ENCODE data around the gene ZNF667.

The ZNF667 gene

GRCh38 chr19:56476651-56477428, at the start of gene ZNF667:
TSS of gene ZNF667 (minus strand) at chr19:56477345. CDS start at chr19:56462370, 14,975 bp downstream.
- in situ Hi-C loops (cut with HindIII; ENCODE audit: low sequenced_read_pairs): no loop called here

GRCh38 chr19:56525214-56525860, 48.2 kb upstream of the ZNF667 start:
- in situ Hi-C loops (cut with HindIII; ENCODE audit: low sequenced_read_pairs): no loop called here

- in situ Hi-C loops (cut with HindIII; ENCODE audit: low sequenced_read_pairs): no loop called here
Observed at GRCh38 chr19:56508290-56508778, 31.2 kb upstream of the ZNF667 start.

GRCh38 chr19:56507446-56508289, 30.5 kb upstream of the ZNF667 start, which contains the start of gene ZNF471:
TSS of gene ZNF471 (plus strand) at chr19:56507855. CDS start at chr19:56511572, 3,717 bp downstream.
- in situ Hi-C loops (cut with HindIII; ENCODE audit: low sequenced_read_pairs): no loop called here

DNA sequence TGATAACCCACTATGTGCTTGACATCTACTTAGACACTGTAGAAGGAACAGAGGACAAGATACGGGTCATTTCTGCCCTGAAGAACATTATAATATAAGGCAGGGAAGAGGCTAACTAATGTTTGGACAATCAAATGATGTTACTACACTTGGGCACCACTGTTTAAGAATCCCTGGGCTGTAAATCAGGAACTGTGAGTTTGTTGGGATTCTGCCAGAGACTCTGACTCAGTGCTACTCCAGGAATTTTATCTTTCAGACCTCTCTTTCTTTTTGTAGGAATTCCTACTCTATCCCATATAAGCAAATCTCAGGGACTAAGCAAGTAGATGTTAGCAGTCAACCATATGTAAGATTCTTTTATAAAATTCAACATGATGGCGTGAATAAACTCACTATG, 27.4 kb upstream of the ZNF667 start:
- in situ Hi-C loops (cut with HindIII; ENCODE audit: low sequenced_read_pairs): no loop called here

- in situ Hi-C loops (cut with HindIII; ENCODE audit: low sequenced_read_pairs): no loop called here
Observed at GRCh38 chr19:56491399-56491798, 14.3 kb upstream of the ZNF667 start.

- in situ Hi-C loops (cut with HindIII; ENCODE audit: low sequenced_read_pairs): no loop called here
Observed at GRCh38 chr19:56477429-56478338, 539 bp upstream of the ZNF667 start.

- in situ Hi-C loops (cut with HindIII; ENCODE audit: low sequenced_read_pairs): no loop called here
Observed at GRCh38 chr19:56476093-56476492, 1.1 kb downstream of the ZNF667 start.

DNA sequence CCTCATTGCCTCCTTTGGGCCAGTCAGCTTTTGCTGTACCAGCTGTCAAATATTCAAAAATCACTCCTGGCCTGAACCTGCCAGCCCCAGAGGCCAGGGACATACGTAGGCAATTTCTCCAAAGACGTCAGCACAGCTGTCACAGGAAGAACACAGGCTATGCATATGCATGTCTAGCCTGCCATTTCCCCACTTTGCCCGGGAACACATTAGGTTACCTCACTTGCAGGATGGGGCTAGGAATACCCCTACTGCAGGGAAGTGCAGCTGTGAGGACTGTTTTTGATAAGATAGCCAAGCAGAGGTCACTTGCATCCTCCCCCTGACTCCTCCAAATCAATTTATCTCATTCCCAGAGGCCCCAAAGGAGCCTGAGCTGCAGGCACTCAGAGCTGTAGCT, 2.8 kb downstream of the ZNF667 start:
- in situ Hi-C loops (cut with HindIII; ENCODE audit: low sequenced_read_pairs): no loop called here

- in situ Hi-C loops (cut with HindIII; ENCODE audit: low sequenced_read_pairs): no loop called here
Observed at GRCh38 chr19:56441206-56441792, 35.8 kb downstream of the ZNF667 start.

GRCh38 chr19:56423985-56424353, 53.2 kb downstream of the ZNF667 start:
- in situ Hi-C loops (cut with HindIII; ENCODE audit: low sequenced_read_pairs): no loop called here

DNA sequence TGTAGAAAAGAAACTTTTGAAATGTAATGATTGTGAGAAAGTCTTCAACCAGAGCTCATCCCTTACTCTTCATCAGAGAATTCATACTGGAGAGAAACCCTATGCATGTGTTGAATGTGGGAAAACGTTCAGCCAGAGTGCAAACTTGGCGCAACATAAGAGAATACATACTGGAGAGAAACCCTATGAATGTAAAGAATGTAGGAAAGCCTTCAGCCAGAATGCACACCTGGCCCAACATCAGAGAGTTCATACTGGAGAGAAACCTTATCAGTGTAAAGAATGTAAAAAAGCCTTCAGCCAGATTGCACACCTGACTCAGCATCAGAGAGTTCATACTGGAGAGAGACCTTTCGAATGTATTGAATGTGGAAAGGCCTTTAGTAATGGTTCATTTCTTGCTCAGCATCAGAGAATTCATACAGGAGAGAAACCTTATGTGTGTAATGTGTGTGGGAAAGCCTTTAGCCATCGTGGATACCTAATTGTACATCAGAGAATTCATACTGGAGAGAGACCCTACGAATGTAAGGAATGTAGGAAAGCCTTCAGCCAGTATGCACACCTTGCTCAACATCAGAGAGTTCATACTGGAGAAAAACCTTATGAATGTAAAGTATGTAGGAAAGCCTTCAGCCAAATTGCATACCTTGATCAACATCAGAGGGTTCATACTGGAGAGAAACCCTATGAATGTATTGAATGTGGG, 53.7 kb downstream of the ZNF667 start:
- in situ Hi-C loops (cut with HindIII; ENCODE audit: low sequenced_read_pairs): no loop called here

GRCh38 chr19:56405062-56405461, 72.1 kb downstream of the ZNF667 start:
- in situ Hi-C loops (cut with HindIII; ENCODE audit: low sequenced_read_pairs): no loop called here

DNA sequence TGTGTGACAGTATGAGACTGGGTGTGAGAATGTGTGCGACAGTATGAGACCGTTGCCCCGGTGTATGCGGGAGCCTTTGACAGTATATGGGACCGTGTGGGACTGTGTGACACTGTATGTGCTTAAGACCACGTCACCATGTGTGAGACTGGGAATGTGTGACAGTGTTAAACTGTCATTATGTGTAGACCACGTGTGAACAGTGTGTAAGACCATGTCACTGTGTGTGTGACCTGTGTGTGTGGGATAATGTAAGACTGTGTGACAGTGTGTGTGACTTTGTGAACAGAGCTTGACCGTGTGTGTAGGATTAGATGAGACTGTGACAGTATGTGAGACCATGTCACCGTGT, 72.5 kb downstream of the ZNF667 start:
- in situ Hi-C loops (cut with HindIII; ENCODE audit: low sequenced_read_pairs): no loop called here

- in situ Hi-C loops (cut with HindIII; ENCODE audit: low sequenced_read_pairs): no loop called here
Observed at GRCh38 chr19:56403764-56404704, 73.1 kb downstream of the ZNF667 start, which contains the start of gene ZNF583. TSS of gene ZNF583 (plus strand) at chr19:56404332. CDS start at chr19:56407115, 2,783 bp downstream.

DNA sequence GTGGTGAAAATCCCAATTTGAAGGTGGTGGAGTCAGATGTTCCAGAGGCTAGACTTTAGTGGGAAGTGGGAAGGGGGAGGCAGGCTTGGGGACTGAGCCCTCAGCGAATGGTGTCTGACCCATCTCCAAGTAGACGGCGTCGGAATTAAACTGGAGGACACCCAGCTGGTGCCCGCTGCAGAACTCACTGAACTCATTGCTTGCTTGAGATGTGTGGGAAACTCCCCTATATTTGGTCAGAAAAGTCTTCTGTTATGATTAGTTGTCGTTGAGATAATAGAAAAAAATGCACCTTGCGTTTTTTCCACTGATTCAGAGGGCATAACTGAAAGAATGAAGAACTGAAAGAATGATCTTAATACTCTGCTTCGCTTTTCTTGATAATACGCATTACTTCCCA, 73.9 kb downstream of the ZNF667 start:
- in situ Hi-C loops (cut with HindIII; ENCODE audit: low sequenced_read_pairs): no loop called here

DNA sequence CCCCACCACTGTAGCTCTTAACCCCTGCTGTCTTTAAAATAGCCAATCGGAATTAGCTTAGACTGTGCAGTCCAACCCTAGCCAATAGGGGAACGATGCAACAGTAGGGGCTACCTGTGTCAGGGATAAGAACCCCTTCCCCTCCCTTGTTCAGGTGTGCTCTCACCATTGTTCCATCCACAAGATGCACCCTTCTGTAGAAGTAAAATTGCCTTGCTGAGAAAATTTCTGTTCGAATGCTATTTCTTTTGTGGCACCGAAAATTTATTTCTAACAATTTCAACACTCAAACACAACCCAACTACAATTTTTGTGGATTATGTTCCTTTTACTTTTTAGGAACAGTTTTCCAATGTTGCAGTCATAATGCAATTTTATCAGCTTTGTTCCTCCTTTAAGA, 76.7 kb downstream of the ZNF667 start:
- in situ Hi-C loops (cut with HindIII; ENCODE audit: low sequenced_read_pairs): no loop called here

DNA sequence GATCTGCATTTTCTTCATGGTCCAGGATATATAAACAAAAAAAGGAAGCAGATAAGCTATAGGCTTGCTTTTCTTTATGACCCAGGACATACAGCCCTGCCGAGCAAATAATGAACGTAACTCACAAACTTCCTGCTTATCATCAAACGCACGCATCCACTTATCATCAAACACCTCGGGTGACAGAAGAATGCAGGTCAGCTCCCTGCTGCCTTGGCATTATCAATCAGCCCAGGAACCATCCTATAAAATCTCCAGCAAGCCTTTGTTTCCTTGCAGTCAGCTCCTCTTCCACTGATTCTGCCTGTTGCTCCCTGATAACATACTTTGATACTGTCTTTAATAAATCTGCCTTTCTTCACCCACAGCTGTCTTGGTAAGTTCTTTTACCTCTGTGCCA, 78.3 kb downstream of the ZNF667 start:
- in situ Hi-C loops (cut with HindIII; ENCODE audit: low sequenced_read_pairs): no loop called here

All from DLD1 (cell line).